K562 (cell line): ENCODE measurements around the gene PRDM8. TPM values are rescaled to one million over a fixed set of nuclear protein-coding genes. Genes with fewer than 3 reads are reported as not detected.

ENCODE experiments used
- polyA plus RNA-seq, 8 experiments: library from polyadenylated mRNA; depleted of rRNA in 4 of 8; stranded (reverse) in 5 of 8; unstranded in 3 of 8; fragments of >200 nt; fragmentation: Nextera tagmentation in 2 of 8; fragmentation: Illumina TruSeq in 1 of 8; extraction: Ambion mirVana in 2 of 8; extraction: Trizol in 1 of 8; gene quantifications; 2 replicates each; pipeline versions ENCODE4 v1.2.1 to v1.2.3, GENCODE V29; 2011 to 2014; ENCODE audit warnings: inconsistent platforms in 1 of 8, missing spikeins in 1 of 8
- total RNA-seq, 7 experiments: library from RNA; depleted of rRNA in 6 of 7; stranded (reverse); fragments of >200 nt in 6 of 7; fragmentation: Illumina TruSeq in 2 of 7; extraction: Trizol in 2 of 7; gene quantifications; 2 replicates each; pipeline versions ENCODE4 v1.2.1 to v1.2.3, GENCODE V29; 2011 to 2021; ENCODE audit warnings: low replicate concordance in 1 of 7
- TF ChIP-seq, protein P1 (sequence below), 2 experiments: fragments of 450-650 bp; formaldehyde crosslinking in 1 of 2; IDR thresholded peaks; 2 replicates each; pipeline versions ENCODE4 v1.4.0 to v1.6.1; 2014 to 2020; ENCODE audit warnings: mild to moderate bottlenecking in 2 of 2, borderline replicate concordance in 1 of 2, low read depth in 1 of 2
- TF ChIP-seq, protein P2 (sequence below), 2 experiments: fragments of 450-650 bp in 1 of 2; IDR thresholded peaks; 2 replicates each; pipeline ENCODE4 v1.6.1; 2011 to 2017; ENCODE audit warnings: low read depth in 2 of 2, antibody characterized with exemption in 1 of 2, borderline replicate concordance in 1 of 2, low read length in 1 of 2, mild to moderate bottlenecking in 1 of 2, mixed read lengths in 1 of 2; ENCODE audit not compliant: control insufficient read depth in 1 of 2
- TF ChIP-seq, protein P3 (sequence below): IDR thresholded peaks from 2 replicates; pipeline ENCODE4 v1.6.1; 2012; ENCODE audit warnings: low read depth, low read length, improper control_type of control experiment, borderline replicate concordance

Gene PRDM8
- total and polyA plus RNA-seq, 9 of the 15 experiments (the other 6 are each of a cell fraction or from before 2014, with no cell fraction given) = 0.40 TPM; not detected in 8

DNA sequence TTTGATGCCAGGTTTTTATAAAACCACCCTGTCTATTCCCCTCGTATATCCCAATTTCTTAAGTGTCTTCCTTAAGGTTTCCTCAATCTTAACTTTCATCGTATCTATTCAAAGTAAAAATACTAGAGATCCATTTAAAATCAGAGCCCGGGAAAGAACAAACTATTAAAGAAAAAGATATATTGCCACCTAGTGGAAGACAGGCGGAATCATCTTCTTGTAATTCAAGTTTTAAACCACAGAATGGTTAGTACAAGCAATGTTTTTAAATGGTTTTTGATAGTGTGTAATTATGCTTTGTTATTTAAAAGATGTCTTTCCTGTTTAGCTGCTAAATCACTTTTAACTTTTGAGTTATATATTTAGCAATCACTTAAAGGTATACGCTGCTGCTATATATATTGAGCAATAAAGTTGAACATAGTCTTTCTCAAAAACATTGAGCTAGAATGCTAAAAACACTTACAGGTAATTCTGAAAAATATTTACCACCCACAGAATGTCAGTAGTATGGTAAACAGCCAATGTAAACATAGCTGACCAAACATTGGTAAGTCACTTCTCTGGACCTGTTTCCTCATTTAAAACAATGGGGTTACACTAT lies 18.2 kb downstream of the PRDM8 start (continued):
- TF ChIP-seq, protein P1, sequence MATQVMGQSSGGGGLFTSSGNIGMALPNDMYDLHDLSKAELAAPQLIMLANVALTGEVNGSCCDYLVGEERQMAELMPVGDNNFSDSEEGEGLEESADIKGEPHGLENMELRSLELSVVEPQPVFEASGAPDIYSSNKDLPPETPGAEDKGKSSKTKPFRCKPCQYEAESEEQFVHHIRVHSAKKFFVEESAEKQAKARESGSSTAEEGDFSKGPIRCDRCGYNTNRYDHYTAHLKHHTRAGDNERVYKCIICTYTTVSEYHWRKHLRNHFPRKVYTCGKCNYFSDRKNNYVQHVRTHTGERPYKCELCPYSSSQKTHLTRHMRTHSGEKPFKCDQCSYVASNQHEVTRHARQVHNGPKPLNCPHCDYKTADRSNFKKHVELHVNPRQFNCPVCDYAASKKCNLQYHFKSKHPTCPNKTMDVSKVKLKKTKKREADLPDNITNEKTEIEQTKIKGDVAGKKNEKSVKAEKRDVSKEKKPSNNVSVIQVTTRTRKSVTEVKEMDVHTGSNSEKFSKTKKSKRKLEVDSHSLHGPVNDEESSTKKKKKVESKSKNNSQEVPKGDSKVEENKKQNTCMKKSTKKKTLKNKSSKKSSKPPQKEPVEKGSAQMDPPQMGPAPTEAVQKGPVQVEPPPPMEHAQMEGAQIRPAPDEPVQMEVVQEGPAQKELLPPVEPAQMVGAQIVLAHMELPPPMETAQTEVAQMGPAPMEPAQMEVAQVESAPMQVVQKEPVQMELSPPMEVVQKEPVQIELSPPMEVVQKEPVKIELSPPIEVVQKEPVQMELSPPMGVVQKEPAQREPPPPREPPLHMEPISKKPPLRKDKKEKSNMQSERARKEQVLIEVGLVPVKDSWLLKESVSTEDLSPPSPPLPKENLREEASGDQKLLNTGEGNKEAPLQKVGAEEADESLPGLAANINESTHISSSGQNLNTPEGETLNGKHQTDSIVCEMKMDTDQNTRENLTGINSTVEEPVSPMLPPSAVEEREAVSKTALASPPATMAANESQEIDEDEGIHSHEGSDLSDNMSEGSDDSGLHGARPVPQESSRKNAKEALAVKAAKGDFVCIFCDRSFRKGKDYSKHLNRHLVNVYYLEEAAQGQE (IDR thresholded peaks at IDR 0.05; ENCODE audit: borderline replicate concordance) = peak; percentile 80; the same call in 1 of the 2 replicates
- TF ChIP-seq, protein P1 (CRISPR knock-in tag; IDR thresholded peaks at IDR 0.05; ENCODE audit: low read depth) = no peak
- TF ChIP-seq, protein P2, sequence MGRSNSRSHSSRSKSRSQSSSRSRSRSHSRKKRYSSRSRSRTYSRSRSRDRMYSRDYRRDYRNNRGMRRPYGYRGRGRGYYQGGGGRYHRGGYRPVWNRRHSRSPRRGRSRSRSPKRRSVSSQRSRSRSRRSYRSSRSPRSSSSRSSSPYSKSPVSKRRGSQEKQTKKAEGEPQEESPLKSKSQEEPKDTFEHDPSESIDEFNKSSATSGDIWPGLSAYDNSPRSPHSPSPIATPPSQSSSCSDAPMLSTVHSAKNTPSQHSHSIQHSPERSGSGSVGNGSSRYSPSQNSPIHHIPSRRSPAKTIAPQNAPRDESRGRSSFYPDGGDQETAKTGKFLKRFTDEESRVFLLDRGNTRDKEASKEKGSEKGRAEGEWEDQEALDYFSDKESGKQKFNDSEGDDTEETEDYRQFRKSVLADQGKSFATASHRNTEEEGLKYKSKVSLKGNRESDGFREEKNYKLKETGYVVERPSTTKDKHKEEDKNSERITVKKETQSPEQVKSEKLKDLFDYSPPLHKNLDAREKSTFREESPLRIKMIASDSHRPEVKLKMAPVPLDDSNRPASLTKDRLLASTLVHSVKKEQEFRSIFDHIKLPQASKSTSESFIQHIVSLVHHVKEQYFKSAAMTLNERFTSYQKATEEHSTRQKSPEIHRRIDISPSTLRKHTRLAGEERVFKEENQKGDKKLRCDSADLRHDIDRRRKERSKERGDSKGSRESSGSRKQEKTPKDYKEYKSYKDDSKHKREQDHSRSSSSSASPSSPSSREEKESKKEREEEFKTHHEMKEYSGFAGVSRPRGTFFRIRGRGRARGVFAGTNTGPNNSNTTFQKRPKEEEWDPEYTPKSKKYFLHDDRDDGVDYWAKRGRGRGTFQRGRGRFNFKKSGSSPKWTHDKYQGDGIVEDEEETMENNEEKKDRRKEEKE (IDR thresholded peaks at IDR 0.05; ENCODE audit: borderline replicate concordance in 1 of 2, control insufficient read depth in 1 of 2, low read depth in 2 of 2, low read length in 1 of 2) = no peak
- TF ChIP-seq, protein P3, sequence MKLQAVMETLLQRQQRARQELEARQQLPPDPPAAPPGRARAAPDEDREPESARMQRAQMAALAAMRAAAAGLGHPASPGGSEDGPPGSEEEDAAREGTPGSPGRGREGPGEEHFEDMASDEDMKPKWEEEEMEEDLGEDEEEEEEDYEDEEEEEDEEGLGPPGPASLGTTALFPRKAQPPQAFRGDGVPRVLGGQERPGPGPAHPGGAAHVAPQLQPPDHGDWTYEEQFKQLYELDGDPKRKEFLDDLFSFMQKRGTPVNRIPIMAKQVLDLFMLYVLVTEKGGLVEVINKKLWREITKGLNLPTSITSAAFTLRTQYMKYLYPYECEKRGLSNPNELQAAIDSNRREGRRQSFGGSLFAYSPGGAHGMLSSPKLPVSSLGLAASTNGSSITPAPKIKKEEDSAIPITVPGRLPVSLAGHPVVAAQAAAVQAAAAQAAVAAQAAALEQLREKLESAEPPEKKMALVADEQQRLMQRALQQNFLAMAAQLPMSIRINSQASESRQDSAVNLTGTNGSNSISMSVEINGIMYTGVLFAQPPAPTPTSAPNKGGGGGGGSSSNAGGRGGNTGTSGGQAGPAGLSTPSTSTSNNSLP = peak; percentile 38; the same call in 1 of the 2 replicates
